ENCODE measurements around the gene HSD17B8. TPM values are rescaled to one million over a fixed set of nuclear protein-coding genes. Genes with fewer than 3 reads are reported as not detected.

HSD17B8 gene
- 1.0 TPM for polyA plus RNA-seq (2012; ENCODE audit: insufficient read length, low read depth)

GRCh38 chr6:33204415-33205190, at the start of gene HSD17B8:
Gene HSD17B8, plus strand, starts transcription at chr6:33204655. Its CDS starts 14 bp downstream, at chr6:33204669.
- TF ChIP-seq TAF1 (IDR thresholded peaks at IDR 0.05; ENCODE audit: borderline replicate concordance, insufficient read depth, low read length) (no peak), POLR2AphosphoS5 (IDR thresholded peaks at IDR 0.05; ENCODE audit: low read depth, low read length) (no peak; the same call in 1 of the 2 replicates), REST (IDR thresholded peaks at IDR 0.05; ENCODE audit: insufficient read depth in 1 of 2, low read depth in 2 of 2, low read length in 2 of 2) (no peak), FOXP2 (optimal IDR thresholded peaks at IDR 0.05; ENCODE audit: borderline replicate concordance, extremely low read depth, extremely low read length, insufficient read depth) (no peak), SIN3A (IDR thresholded peaks at IDR 0.05; ENCODE audit: borderline replicate concordance, insufficient read depth, low read length) (no peak)

- TF ChIP-seq TAF1 (IDR thresholded peaks at IDR 0.05; ENCODE audit: borderline replicate concordance, insufficient read depth, low read length): no peak
Observed at GRCh38 chr6:33156561-33156960, 47.9 kb upstream of the HSD17B8 start.

GRCh38 chr6:33156964-33157363, 47.5 kb upstream of the HSD17B8 start:
- TF ChIP-seq SIN3A (IDR thresholded peaks at IDR 0.05; ENCODE audit: borderline replicate concordance, insufficient read depth, low read length) (no peak), FOXP2 (optimal IDR thresholded peaks at IDR 0.05; ENCODE audit: borderline replicate concordance, extremely low read depth, extremely low read length, insufficient read depth) (no peak), POLR2AphosphoS5 (IDR thresholded peaks at IDR 0.05; ENCODE audit: low read depth, low read length) (no peak), REST (IDR thresholded peaks at IDR 0.05; ENCODE audit: insufficient read depth in 1 of 2, low read depth in 2 of 2, low read length in 2 of 2) (no peak), TAF1 (IDR thresholded peaks at IDR 0.05; ENCODE audit: borderline replicate concordance, insufficient read depth, low read length) (no peak)

GRCh38 chr6:33160096-33160495, 44.4 kb upstream of the HSD17B8 start:
- TF ChIP-seq SIN3A (IDR thresholded peaks at IDR 0.05; ENCODE audit: borderline replicate concordance, insufficient read depth, low read length) (no peak), TAF1 (IDR thresholded peaks at IDR 0.05; ENCODE audit: borderline replicate concordance, insufficient read depth, low read length) (no peak), POLR2AphosphoS5 (IDR thresholded peaks at IDR 0.05; ENCODE audit: low read depth, low read length) (no peak)

GRCh38 chr6:33160728-33161344, 43.6 kb upstream of the HSD17B8 start:
- TF ChIP-seq TAF1 (IDR thresholded peaks at IDR 0.05; ENCODE audit: borderline replicate concordance, insufficient read depth, low read length): no peak
- no peak for TF ChIP-seq POLR2AphosphoS5 (IDR thresholded peaks at IDR 0.05; ENCODE audit: low read depth, low read length)
- no peak for TF ChIP-seq REST (IDR thresholded peaks at IDR 0.05; ENCODE audit: insufficient read depth in 1 of 2, low read depth in 2 of 2, low read length in 2 of 2)
- no peak for TF ChIP-seq SIN3A (IDR thresholded peaks at IDR 0.05; ENCODE audit: borderline replicate concordance, insufficient read depth, low read length)
- no peak for TF ChIP-seq FOXP2 (optimal IDR thresholded peaks at IDR 0.05; ENCODE audit: borderline replicate concordance, extremely low read depth, extremely low read length, insufficient read depth)
